ENCODE measurements around the gene TMEM154.

Gene TMEM154

GRCh38 chr4:152598454-152598853 lies 81.3 kb downstream of the TMEM154 start:
- no peak overlapping the region for H3K4me3 ChIP-seq (replicated peaks; ENCODE audit: low read depth, low read length)
- TF ChIP-seq CTCF (IDR thresholded peaks at IDR 0.05; ENCODE audit: low read length, missing control alignments): no peak
- DNase-seq (ENCODE audit: low read depth): no peak

GRCh38 chr4:152594978-152595925 lies 84.5 kb downstream of the TMEM154 start:
- no peak overlapping the region for H3K4me3 ChIP-seq (replicated peaks; ENCODE audit: low read depth, low read length)
- TF ChIP-seq CTCF (IDR thresholded peaks at IDR 0.05; ENCODE audit: low read length, missing control alignments): no peak
- DNase-seq (ENCODE audit: low read depth): no peak

GRCh38 chr4:152594057-152594456 lies 85.7 kb downstream of the TMEM154 start:
- H3K4me3 ChIP-seq (replicated peaks; ENCODE audit: low read depth, low read length): no peak overlapping the region
- no peak for TF ChIP-seq CTCF (IDR thresholded peaks at IDR 0.05; ENCODE audit: low read length, missing control alignments)
- DNase-seq (ENCODE audit: low read depth): no peak

GRCh38 chr4:152591876-152592275 lies 87.9 kb downstream of the TMEM154 start:
- no peak overlapping the region for H3K4me3 ChIP-seq (replicated peaks; ENCODE audit: low read depth, low read length)
- DNase-seq (ENCODE audit: low read depth): no peak
- no peak for TF ChIP-seq CTCF (IDR thresholded peaks at IDR 0.05; ENCODE audit: low read length, missing control alignments)

- peak; percentile 33 for DNase-seq (ENCODE audit: low read depth)
- H3K4me3 ChIP-seq (replicated peaks; ENCODE audit: low read depth, low read length): no peak overlapping the region
- no peak for TF ChIP-seq CTCF (IDR thresholded peaks at IDR 0.05; ENCODE audit: low read length, missing control alignments)
These were observed 88.4 kb downstream of the TMEM154 start for GRCh38 chr4:152591396-152591795.

GRCh38 chr4:152590179-152591031 lies 89.4 kb downstream of the TMEM154 start:
- no peak for TF ChIP-seq CTCF (IDR thresholded peaks at IDR 0.05; ENCODE audit: low read length, missing control alignments)
- no peak overlapping the region for H3K4me3 ChIP-seq (replicated peaks; ENCODE audit: low read depth, low read length)
- peak; percentile 97 for DNase-seq (ENCODE audit: low read depth)

Measured in fibroblast of pulmonary artery (primary cell).